Measurements from ENCODE around the gene ELP4. TPM values are rescaled to one million over a fixed set of nuclear protein-coding genes. Genes with fewer than 3 reads are reported as not detected.

Gene ELP4
- total RNA-seq, 1 experiment from 2014 or later, result 19.4 TPM

DNA sequence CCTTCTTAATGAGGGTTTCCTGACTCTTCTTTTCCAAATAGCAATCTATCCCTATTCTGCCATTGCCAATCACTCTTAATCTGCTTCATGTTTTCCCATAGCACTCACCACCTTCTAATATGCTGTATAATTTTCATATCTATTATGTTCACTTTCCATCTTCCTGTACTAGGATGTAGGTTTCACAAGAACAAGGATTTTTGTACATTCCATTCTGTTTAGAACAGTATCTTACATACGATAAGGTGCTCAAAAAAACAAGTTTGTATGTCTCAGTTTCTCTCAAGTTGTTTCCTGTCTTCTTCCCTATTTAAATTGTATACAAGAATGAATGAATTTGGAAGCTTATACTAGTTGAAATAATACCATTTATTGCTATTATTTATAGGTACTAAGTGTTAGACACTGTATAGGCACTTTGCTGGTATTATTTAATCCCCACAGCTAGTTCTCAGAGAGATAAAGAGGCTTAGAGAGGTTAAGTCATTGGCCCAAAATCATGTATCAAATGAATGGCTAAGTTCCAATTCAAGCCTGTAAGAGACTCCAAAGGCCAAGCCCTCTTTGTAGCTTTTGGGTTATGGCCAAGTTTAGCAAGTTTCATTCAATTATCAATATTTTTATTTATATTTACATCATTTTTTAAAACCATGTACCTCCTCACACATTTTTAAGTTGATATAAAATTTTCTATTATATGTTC is 166.9 kb downstream of the ELP4 start:
- Histone ChIP-seq H3K4me2 (ENCODE audit: low read length) (no peak overlapping the region), H3K27me3 (ENCODE audit: low read length) (no peaks in the 10 kb centered on the region), H3K4me3 (ENCODE audit: low read length) (no peak overlapping the region), H3F3A (ENCODE audit: low read length, unreplicated experiment) (no peaks in the 10 kb centered on the region), H3K4me1 (ENCODE audit: insufficient read depth, low read length) (no peaks in the 10 kb centered on the region), H4K20me1 (ENCODE audit: low read length) (no peaks in the 10 kb centered on the region), H3K36me3 (ENCODE audit: low read depth, low read length) (no peaks in the 10 kb centered on the region), H3K9ac (ENCODE audit: low read length) (no peak overlapping the region), H3K79me2 (ENCODE audit: low read length) (no peaks in the 10 kb centered on the region), H3K9me3 (ENCODE audit: low read length) (no peaks in the 10 kb centered on the region), H3K27ac (ENCODE audit: low read length) (no peak overlapping the region), H2AFZ (ENCODE audit: low read length) (no peak overlapping the region), H3K9me2 (replicated peaks; ENCODE audit: low read length) (no peaks in the 10 kb centered on the region)
- ChIA-PET POLR2A (ENCODE audit: unreplicated experiment) (no interaction called here), CTCF (no interaction called here)
- TF ChIP-seq EZH2phosphoT487 (IDR thresholded peaks at IDR 0.05; ENCODE audit: borderline replicate concordance, low read length), result no peak
- TF ChIP-seq, protein P1, sequence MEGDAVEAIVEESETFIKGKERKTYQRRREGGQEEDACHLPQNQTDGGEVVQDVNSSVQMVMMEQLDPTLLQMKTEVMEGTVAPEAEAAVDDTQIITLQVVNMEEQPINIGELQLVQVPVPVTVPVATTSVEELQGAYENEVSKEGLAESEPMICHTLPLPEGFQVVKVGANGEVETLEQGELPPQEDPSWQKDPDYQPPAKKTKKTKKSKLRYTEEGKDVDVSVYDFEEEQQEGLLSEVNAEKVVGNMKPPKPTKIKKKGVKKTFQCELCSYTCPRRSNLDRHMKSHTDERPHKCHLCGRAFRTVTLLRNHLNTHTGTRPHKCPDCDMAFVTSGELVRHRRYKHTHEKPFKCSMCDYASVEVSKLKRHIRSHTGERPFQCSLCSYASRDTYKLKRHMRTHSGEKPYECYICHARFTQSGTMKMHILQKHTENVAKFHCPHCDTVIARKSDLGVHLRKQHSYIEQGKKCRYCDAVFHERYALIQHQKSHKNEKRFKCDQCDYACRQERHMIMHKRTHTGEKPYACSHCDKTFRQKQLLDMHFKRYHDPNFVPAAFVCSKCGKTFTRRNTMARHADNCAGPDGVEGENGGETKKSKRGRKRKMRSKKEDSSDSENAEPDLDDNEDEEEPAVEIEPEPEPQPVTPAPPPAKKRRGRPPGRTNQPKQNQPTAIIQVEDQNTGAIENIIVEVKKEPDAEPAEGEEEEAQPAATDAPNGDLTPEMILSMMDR (conservative IDR thresholded peaks at IDR 0.05; ENCODE audit: low read depth, low read length), result no peak
- no peak for TF ChIP-seq EZH2 (IDR thresholded peaks at IDR 0.05; ENCODE audit: low read length, unreplicated experiment)
- no TSS peak for BruUV-seq (replicated peaks)
- DNase-seq, result no peak
- ATAC-seq, result no peak
- intact Hi-C loops (cut with micrococcal nuclease), result no loop called here

DNA sequence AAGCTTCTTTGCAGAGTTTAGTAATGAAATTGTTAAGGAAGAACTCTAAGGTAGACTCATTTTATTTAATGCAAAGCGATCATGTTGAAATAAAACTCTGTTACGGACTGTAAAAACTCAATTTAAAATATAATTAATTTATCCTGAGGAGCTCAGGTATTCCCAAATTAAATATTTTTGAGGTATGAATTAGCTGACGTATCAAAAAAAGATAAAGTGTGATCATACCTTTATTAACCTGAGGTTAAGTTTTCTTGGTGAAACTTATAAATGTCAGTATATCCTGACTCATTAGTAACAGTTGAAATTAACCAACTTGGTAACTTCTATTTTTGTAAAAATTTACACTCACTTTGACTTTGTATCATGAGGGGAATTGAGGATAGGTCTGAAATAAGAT is 171.2 kb downstream of the ELP4 start:
- no peaks in the 10 kb centered on the region for H3K36me3 ChIP-seq (ENCODE audit: low read depth, low read length)
- no peak for DNase-seq
- CTCF ChIA-PET, result no interaction called here
- TF ChIP-seq, protein P1 (conservative IDR thresholded peaks at IDR 0.05; ENCODE audit: low read depth, low read length), result no peak
- no peak overlapping the region for H3K27ac ChIP-seq (ENCODE audit: low read length)
- POLR2A ChIA-PET (ENCODE audit: unreplicated experiment), result no interaction called here
- intact Hi-C loops (cut with micrococcal nuclease), result no loop called here
- H3K9ac ChIP-seq (ENCODE audit: low read length), result no peak overlapping the region
- no TSS peak for BruUV-seq (replicated peaks)
- no peaks in the 10 kb centered on the region for H3K27me3 ChIP-seq (ENCODE audit: low read length)
- no peaks in the 10 kb centered on the region for H4K20me1 ChIP-seq (ENCODE audit: low read length)
- peaks cover 19% of the 10 kb centered on the region for H3K4me1 ChIP-seq (ENCODE audit: insufficient read depth, low read length)
- no peaks in the 10 kb centered on the region for H3F3A ChIP-seq (ENCODE audit: low read length, unreplicated experiment)
- H2AFZ ChIP-seq (ENCODE audit: low read length), result no peak overlapping the region
- no peak for ATAC-seq
- no peak overlapping the region for H3K4me2 ChIP-seq (ENCODE audit: low read length)
- H3K9me2 ChIP-seq (replicated peaks; ENCODE audit: low read length), result no peaks in the 10 kb centered on the region
- no peaks in the 10 kb centered on the region for H3K79me2 ChIP-seq (ENCODE audit: low read length)
- no peak overlapping the region for H3K4me3 ChIP-seq (ENCODE audit: low read length)
- no peaks in the 10 kb centered on the region for H3K9me3 ChIP-seq (ENCODE audit: low read length)

DNA sequence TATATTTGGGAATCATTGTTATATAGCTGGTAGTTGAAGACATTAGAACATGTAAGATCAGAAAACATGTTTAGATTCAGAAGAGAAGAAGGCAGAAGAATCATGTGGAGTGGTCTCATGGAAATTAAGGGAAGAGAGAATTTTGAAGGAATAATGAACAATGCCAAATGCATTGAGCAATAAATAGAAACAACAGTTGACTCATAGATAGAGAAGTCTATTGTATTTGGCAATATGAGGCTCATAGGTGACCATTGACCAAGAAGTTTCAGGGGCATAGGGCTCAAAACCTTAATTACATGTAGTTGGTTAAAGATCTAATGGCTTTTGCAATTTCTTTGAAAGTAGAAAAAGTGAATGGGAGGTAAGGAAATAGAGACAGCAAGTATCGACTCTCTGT is 177.7 kb downstream of the ELP4 start:
- ChIA-PET POLR2A (ENCODE audit: unreplicated experiment) (no interaction called here), CTCF (no interaction called here)
- no peaks in the 10 kb centered on the region for H3K79me2 ChIP-seq (ENCODE audit: low read length)
- no peak overlapping the region for H3K4me3 ChIP-seq (ENCODE audit: low read length)
- no peaks in the 10 kb centered on the region for H4K20me1 ChIP-seq (ENCODE audit: low read length)
- H3K9me3 ChIP-seq (ENCODE audit: low read length), result no peaks in the 10 kb centered on the region
- H2AFZ ChIP-seq (ENCODE audit: low read length), result no peak overlapping the region
- H3K4me1 ChIP-seq (ENCODE audit: insufficient read depth, low read length), result peaks cover 40% of the 10 kb centered on the region
- H3K27me3 ChIP-seq (ENCODE audit: low read length), result no peaks in the 10 kb centered on the region
- H3K9me2 ChIP-seq (replicated peaks; ENCODE audit: low read length), result no peaks in the 10 kb centered on the region
- ATAC-seq (no peak), DNase-seq (peak; percentile 10)
- no peak overlapping the region for H3K27ac ChIP-seq (ENCODE audit: low read length)
- BruUV-seq (replicated peaks), result no TSS peak
- no peaks in the 10 kb centered on the region for H3F3A ChIP-seq (ENCODE audit: low read length, unreplicated experiment)
- no peaks in the 10 kb centered on the region for H3K36me3 ChIP-seq (ENCODE audit: low read depth, low read length)
- intact Hi-C loops (cut with micrococcal nuclease), result no loop called here
- H3K4me2 ChIP-seq (ENCODE audit: low read length), result no peak overlapping the region
- TF ChIP-seq, protein P1 (conservative IDR thresholded peaks at IDR 0.05; ENCODE audit: low read depth, low read length), result no peak
- no peak for TF ChIP-seq EZH2phosphoT487 (IDR thresholded peaks at IDR 0.05; ENCODE audit: borderline replicate concordance, low read length)
- H3K9ac ChIP-seq (ENCODE audit: low read length), result no peak overlapping the region

Measured in PC-3 (cell line).